H9 (cell line): ENCODE data around the gene SEC61A2. TPM values are rescaled to one million over a fixed set of nuclear protein-coding genes. Genes with fewer than 3 reads are reported as not detected.
A peak's percentile ranks its signal among the peaks of the same experiment; 100 is the strongest.

Source experiments
- DNase-seq: peaks from one replicate; pipeline ENCODE4 v3.0.0-alpha.2; 2017
- H2AFZ ChIP-seq: one replicate; pipeline ENCODE4 v1.6.1; 2013; ENCODE audit warnings: mild to moderate bottlenecking, low read length, control low read depth, moderate library complexity
- H2AK5ac ChIP-seq: 2 replicates; pipeline ENCODE4 v1.6.1; 2013; ENCODE audit warnings: low read length, control low read depth, mixed read lengths; ENCODE audit not compliant: insufficient read length
- H2BK120ac ChIP-seq: one replicate; pipeline ENCODE4 v1.6.1; 2013; ENCODE audit warnings: low read depth, mild to moderate bottlenecking, low read length, control low read depth, inconsistent platforms; ENCODE audit not compliant: poor library complexity, severe bottlenecking
- H2BK12ac ChIP-seq: 2 replicates; pipeline ENCODE4 v1.6.1; 2013; ENCODE audit warnings: low read length, control low read depth, mixed read lengths, low read depth; ENCODE audit not compliant: insufficient read length
- H2BK15ac ChIP-seq: 2 replicates; pipeline ENCODE4 v1.6.1; 2013; ENCODE audit warnings: low read depth, low read length, control low read depth
- H2BK20ac ChIP-seq: one replicate; pipeline ENCODE4 v1.6.1; 2013; ENCODE audit warnings: low read depth, mild to moderate bottlenecking, low read length, control low read depth, inconsistent platforms; ENCODE audit not compliant: poor library complexity, severe bottlenecking
- H2BK5ac ChIP-seq: 2 replicates; pipeline ENCODE4 v1.6.1; 2013; ENCODE audit warnings: low read length, control low read depth, mixed read lengths; ENCODE audit not compliant: insufficient read length
- H3K14ac ChIP-seq: 2 replicates; pipeline ENCODE4 v1.6.1; 2013; ENCODE audit warnings: low read length, control low read depth; ENCODE audit not compliant: insufficient read depth
- H3K18ac ChIP-seq: 2 replicates; pipeline ENCODE4 v1.6.1; 2013; ENCODE audit warnings: low read depth, mild to moderate bottlenecking, mixed read lengths, low read length, control low read depth; ENCODE audit not compliant: insufficient read length
- H3K23ac ChIP-seq: 2 replicates; pipeline ENCODE4 v1.6.1; 2013; ENCODE audit warnings: low read length, control low read depth, mixed read lengths, low read depth; ENCODE audit not compliant: insufficient read length
- H3K23me2 ChIP-seq: 2 replicates; pipeline ENCODE4 v1.6.1; 2013; ENCODE audit warnings: low read depth, mild to moderate bottlenecking, mixed read lengths, low read length, control low read depth; ENCODE audit not compliant: insufficient read length, poor library complexity, severe bottlenecking
- H3K27ac ChIP-seq: 2 replicates; pipeline ENCODE4 v1.5.1; 2013; ENCODE audit warnings: low read length, control low read depth, mixed read lengths, low read depth; ENCODE audit not compliant: insufficient read length
- H3K27me3 ChIP-seq: 2 replicates; pipeline ENCODE4 v1.6.1; 2013; ENCODE audit warnings: low read length, control low read depth, inconsistent platforms; ENCODE audit not compliant: insufficient read depth
- H3K4ac ChIP-seq: 2 replicates; pipeline ENCODE4 v1.6.1; 2013; ENCODE audit warnings: low read depth, mild to moderate bottlenecking, control low read depth, inconsistent platforms, low read length, moderate library complexity
- H3K4me1 ChIP-seq: 2 replicates; pipeline ENCODE4 v1.6.1; 2013; ENCODE audit warnings: low read length, control low read depth, inconsistent platforms; ENCODE audit not compliant: insufficient read depth
- H3K4me2 ChIP-seq: 2 replicates; pipeline ENCODE4 v1.6.1; 2013; ENCODE audit warnings: low read length, control low read depth, mixed read lengths; ENCODE audit not compliant: insufficient read length, insufficient read depth
- H3K56ac ChIP-seq: 2 replicates; pipeline ENCODE4 v1.6.1; 2013; ENCODE audit warnings: low read depth, mild to moderate bottlenecking, mixed read lengths, low read length, control low read depth; ENCODE audit not compliant: insufficient read length
- H3K79me1 ChIP-seq: 2 replicates; pipeline ENCODE4 v1.6.1; 2013; ENCODE audit warnings: low read depth, mild to moderate bottlenecking, moderate library complexity, low read length, control low read depth, inconsistent platforms; ENCODE audit not compliant: insufficient read depth, poor library complexity, severe bottlenecking
- H3K79me2 ChIP-seq: 2 replicates; pipeline ENCODE4 v1.6.1; 2013; ENCODE audit warnings: low read length, control low read depth, inconsistent platforms; ENCODE audit not compliant: insufficient read depth
- H3K9ac ChIP-seq: 2 replicates; pipeline ENCODE4 v1.6.1; 2013; ENCODE audit warnings: low read length, control low read depth, mixed read lengths; ENCODE audit not compliant: insufficient read length; ENCODE audit errors: extremely low read depth
- H3K9me3 ChIP-seq: one replicate; pipeline ENCODE4 v1.6.1; 2013; ENCODE audit warnings: low read depth, low read length, inconsistent platforms; ENCODE audit not compliant: control insufficient read depth
- H3T11ph ChIP-seq: one replicate; pipeline ENCODE4 v1.6.1; 2013; ENCODE audit warnings: mild to moderate bottlenecking, low read length, control low read depth, inconsistent platforms
- H4K20me1 ChIP-seq: one replicate; pipeline ENCODE4 v1.6.1; 2013; ENCODE audit not compliant: control insufficient read depth, insufficient read length, insufficient read depth
- H4K5ac ChIP-seq: 2 replicates; pipeline ENCODE4 v1.6.1; 2013; ENCODE audit warnings: low read depth, mild to moderate bottlenecking, mixed read lengths, low read length, control low read depth; ENCODE audit not compliant: insufficient read length
- H4K8ac ChIP-seq: replicated peaks from 2 replicates; pipeline ENCODE4 v1.6.1; 2013; ENCODE audit warnings: low read length, control low read depth, mixed read lengths, low read depth; ENCODE audit not compliant: insufficient read length
- H4K91ac ChIP-seq: 2 replicates; pipeline ENCODE4 v1.6.1; 2013; ENCODE audit warnings: low read depth, mild to moderate bottlenecking, moderate library complexity, mixed read lengths, low read length, control low read depth; ENCODE audit not compliant: insufficient read length
- H3K27ac Mint-ChIP-seq, 3 experiments: 2 replicates in 2 of 3; 3 replicates in 1 of 3; pipeline ENCODE4 v1.8.0; 2020 to 2021; ENCODE audit warnings: mixed read lengths in 3 of 3, mild to moderate bottlenecking in 1 of 3, moderate library complexity in 1 of 3
- H3K27me3 Mint-ChIP-seq: 2 replicates; pipeline ENCODE4 v1.8.0; 2021; ENCODE audit warnings: low read depth, mild to moderate bottlenecking, moderate library complexity, mixed read lengths
- H3K36me3 Mint-ChIP-seq, 3 experiments: 2 replicates in 2 of 3; 3 replicates in 1 of 3; pipeline ENCODE4 v1.8.0; 2020 to 2021; ENCODE audit warnings: low read depth in 3 of 3, mixed read lengths in 3 of 3; ENCODE audit not compliant: insufficient read depth in 1 of 3
- H3K4me1 Mint-ChIP-seq, 2 experiments: 2 replicates each; pipeline ENCODE4 v1.8.0; 2020; ENCODE audit warnings: mixed read lengths in 2 of 2
- H3K4me3 Mint-ChIP-seq, 2 experiments: 2 replicates in 1 of 2; 3 replicates in 1 of 2; pipeline ENCODE4 v1.8.0; 2020 to 2021; ENCODE audit warnings: mild to moderate bottlenecking in 2 of 2, mixed read lengths in 2 of 2, moderate library complexity in 1 of 2
- H3K9me3 Mint-ChIP-seq, 2 experiments: 2 replicates in 1 of 2; 3 replicates in 1 of 2; pipeline ENCODE4 v1.8.0; 2020; ENCODE audit warnings: mild to moderate bottlenecking in 2 of 2, mixed read lengths in 2 of 2, moderate library complexity in 1 of 2
- CTCF ChIP-seq: fragments of 200-600 bp; sonication (generic); conservative IDR thresholded peaks from 3 replicates; pipeline ENCODE4 v1.8.0; 2021; ENCODE audit warnings: antibody characterized with exemption, mild to moderate bottlenecking
- WGBS: extraction: QIAGEN DNeasy Blood & Tissue Kit; methylation state at CpG from one replicate; pipeline ENCODE4 v1.1.7; 2013; ENCODE audit warnings: missing lambda C conversion rate, low lambda C conversion rate, mixed read lengths; ENCODE audit not compliant: insufficient read length; ENCODE audit errors: extremely low coverage; 5-methylcytosine and 5-hydroxymethylcytosine counted together
- total RNA-seq: library from RNA; stranded (reverse); gene quantifications from 2 replicates; pipeline ENCODE4 v1.2.1, GENCODE V29; 2021

Gene SEC61A2
- total RNA-seq, 1 experiment from 2014 or later, result 13.9 TPM

GRCh38 chr10:12130237-12130872 lies 878 bp downstream of the SEC61A2 start:
- Histone ChIP-seq H2AFZ (no peak overlapping the region), H3T11ph (no peak overlapping the region), H4K20me1 (no peaks in the 10 kb centered on the region), H3K4ac (no peak overlapping the region), H4K8ac (no peak overlapping the region), H2BK15ac (no peak overlapping the region), H3K56ac (no peak overlapping the region), H3K14ac (no peak overlapping the region), H4K91ac (no peak overlapping the region), H3K4me2 (peak overlapping the region; percentile 95), H3K79me2 (0 out of 2 replicates have a peak, but pooled peaks cover 2% of the 10 kb centered on the region), H3K4me1 (no peaks in the 10 kb centered on the region), H3K27ac (no peak overlapping the region), H3K9ac (no peak overlapping the region), H3K23ac (no peak overlapping the region), H3K23me2 (peaks cover 4% of the 10 kb centered on the region), H3K18ac (no peak overlapping the region), H2BK120ac (no peak overlapping the region), H3K9me3 (no peaks in the 10 kb centered on the region), H2BK5ac (no peak overlapping the region), H2BK20ac (no peak overlapping the region), H2AK5ac (no peak overlapping the region), H3K27me3 (no peaks in the 10 kb centered on the region), H3K79me1 (no peaks in the 10 kb centered on the region), H4K5ac (no peak overlapping the region), H2BK12ac (no peak overlapping the region)
- WGBS, result no CpG with 5 or more reads among the region's 11 CpGs
- peak; percentile 63 for TF ChIP-seq CTCF
- Mint-ChIP-seq H3K27ac (no peak overlapping the region), H3K27me3 (no peaks in the 10 kb centered on the region), H3K36me3 (peaks cover 4 to 15% (median 11%) of the 10 kb centered on the region in 3 experiments), H3K4me3 (peak overlapping the region; percentile 81 to 94), H3K9me3 (peaks cover 0 to 5% of the 10 kb centered on the region in 2 experiments; a peak in 1 of 5 replicates), H3K4me1 (peaks cover 5 to 7% of the 10 kb centered on the region in 2 experiments)
- DNase-seq, result peak; percentile 45
